HEK293 (cell line): Measurements from ENCODE around the gene DDX42.

ENCODE experiments used
- GLI2 ChIP-seq: fragments of 450-650 bp; formaldehyde crosslinking; IDR thresholded peaks from 2 replicates; pipeline ENCODE4; 2017; ENCODE audit warnings: missing biosample characterization, missing genetic modification characterization, low read depth, borderline replicate concordance
- HOXC10 ChIP-seq: sonication (generic); formaldehyde crosslinking; IDR thresholded peaks from 2 replicates; pipeline ENCODE4 v1.8.1; 2023; ENCODE audit warnings: mild to moderate bottlenecking, missing genetic modification reagents
- KLF1 ChIP-seq: fragments of 450-650 bp; formaldehyde crosslinking; IDR thresholded peaks from 2 replicates; pipeline ENCODE4 v1.5.1; 2016; ENCODE audit warnings: missing biosample characterization, missing genetic modification characterization
- KLF7 ChIP-seq: fragments of 450-650 bp; formaldehyde crosslinking; IDR thresholded peaks from 2 replicates; pipeline ENCODE4 v1.5.1; 2016; ENCODE audit warnings: missing biosample characterization, missing genetic modification characterization, borderline replicate concordance
- KLF8 ChIP-seq: fragments of 450-650 bp; formaldehyde crosslinking; IDR thresholded peaks from 2 replicates; pipeline ENCODE4 v1.5.1; 2016; ENCODE audit warnings: missing biosample characterization, missing genetic modification characterization
- SALL2 ChIP-seq: fragments of 450-650 bp; formaldehyde crosslinking; IDR thresholded peaks from 2 replicates; pipeline ENCODE4 v1.5.0; 2017; ENCODE audit warnings: missing biosample characterization, mild to moderate bottlenecking, missing genetic modification characterization, borderline replicate concordance
- ZBTB1 ChIP-seq: fragments of 450-650 bp; formaldehyde crosslinking; IDR thresholded peaks from 2 replicates; pipeline ENCODE4 v1.5.1; 2016; ENCODE audit warnings: missing biosample characterization, missing genetic modification characterization
- ZBTB7A ChIP-seq: fragments of 450-650 bp; formaldehyde crosslinking; IDR thresholded peaks from 2 replicates; pipeline ENCODE4 v1.5.1; 2016; ENCODE audit warnings: low read depth, missing biosample characterization, missing genetic modification characterization
- ZFP69B ChIP-seq: fragments of 450-650 bp; formaldehyde crosslinking; IDR thresholded peaks from 2 replicates; pipeline ENCODE4 v1.5.1; 2016; ENCODE audit warnings: missing biosample characterization, missing genetic modification characterization
- ZIC2 ChIP-seq: fragments of 450-650 bp; formaldehyde crosslinking; IDR thresholded peaks from 2 replicates; pipeline ENCODE4 v1.5.1; 2016; ENCODE audit warnings: missing biosample characterization, missing genetic modification characterization
- ZNF2 ChIP-seq: fragments of 450-650 bp; formaldehyde crosslinking; IDR thresholded peaks from 2 replicates; pipeline ENCODE4 v1.5.1; 2016; ENCODE audit warnings: missing biosample characterization, missing genetic modification characterization
- ZNF266 ChIP-seq: fragments of 450-650 bp; formaldehyde crosslinking; IDR thresholded peaks from 2 replicates; pipeline ENCODE4 v1.5.1; 2016; ENCODE audit warnings: missing biosample characterization, missing genetic modification characterization, low read depth
- ZNF37A ChIP-seq: fragments of 450-650 bp; IDR thresholded peaks from 2 replicates; pipeline ENCODE4 v1.5.1; 2018; ENCODE audit warnings: missing biosample characterization, missing genetic modification characterization
- ZNF48 ChIP-seq: fragments of 450-650 bp; formaldehyde crosslinking; IDR thresholded peaks from 2 replicates; pipeline ENCODE4 v1.5.1; 2016; ENCODE audit warnings: missing biosample characterization, missing genetic modification characterization
- ZNF530 ChIP-seq: fragments of 450-650 bp; formaldehyde crosslinking; IDR thresholded peaks from 2 replicates; pipeline ENCODE4 v1.5.1; 2016; ENCODE audit warnings: low read depth, missing biosample characterization, missing genetic modification characterization
- ZNF558 ChIP-seq: fragments of 450-650 bp; formaldehyde crosslinking; IDR thresholded peaks from 2 replicates; pipeline ENCODE4 v1.5.1; 2016; ENCODE audit warnings: missing biosample characterization, missing genetic modification characterization
- ZNF626 ChIP-seq: fragments of 450-650 bp; sonication (Bioruptor Pico); formaldehyde crosslinking; IDR thresholded peaks from 2 replicates; pipeline ENCODE4 v1.5.1; 2018; ENCODE audit warnings: missing biosample characterization, missing genetic modification characterization, inconsistent platforms
- ZNF701 ChIP-seq: fragments of 450-650 bp; formaldehyde crosslinking; IDR thresholded peaks from 2 replicates; pipeline ENCODE4 v1.5.1; 2016; ENCODE audit warnings: missing biosample characterization, missing genetic modification characterization
- TF ChIP-seq, protein P1 (sequence below): fragments of 450-650 bp; formaldehyde crosslinking; IDR thresholded peaks from 2 replicates; pipeline ENCODE4 v1.5.1; 2016; ENCODE audit warnings: missing biosample characterization, missing genetic modification characterization
- TF ChIP-seq, protein P2 (sequence below): fragments of 450-650 bp; formaldehyde crosslinking; IDR thresholded peaks from 2 replicates; pipeline ENCODE4 v1.5.1; 2016; ENCODE audit warnings: missing biosample characterization, missing genetic modification characterization
- TF ChIP-seq, protein P3 (sequence below): fragments of 450-650 bp; formaldehyde crosslinking; IDR thresholded peaks from 2 replicates; pipeline ENCODE4 v1.5.0; 2017; ENCODE audit warnings: missing biosample characterization, missing genetic modification characterization, borderline replicate concordance
- TF ChIP-seq, protein P4 (sequence below): fragments of 450-650 bp; formaldehyde crosslinking; IDR thresholded peaks from 2 replicates; pipeline ENCODE4 v1.5.1; 2016; ENCODE audit warnings: missing biosample characterization, missing genetic modification characterization
- TF ChIP-seq, protein P5 (sequence below): fragments of 450-650 bp; formaldehyde crosslinking; IDR thresholded peaks from 2 replicates; pipeline ENCODE4 v1.5.1; 2016; ENCODE audit warnings: missing biosample characterization, missing genetic modification characterization
- TF ChIP-seq, protein P6 (sequence below): sonication (generic); formaldehyde crosslinking; IDR thresholded peaks from 2 replicates; pipeline ENCODE4 v1.8.1; 2022; ENCODE audit warnings: mild to moderate bottlenecking, moderate library complexity, missing genetic modification reagents

DDX42 gene

DNA sequence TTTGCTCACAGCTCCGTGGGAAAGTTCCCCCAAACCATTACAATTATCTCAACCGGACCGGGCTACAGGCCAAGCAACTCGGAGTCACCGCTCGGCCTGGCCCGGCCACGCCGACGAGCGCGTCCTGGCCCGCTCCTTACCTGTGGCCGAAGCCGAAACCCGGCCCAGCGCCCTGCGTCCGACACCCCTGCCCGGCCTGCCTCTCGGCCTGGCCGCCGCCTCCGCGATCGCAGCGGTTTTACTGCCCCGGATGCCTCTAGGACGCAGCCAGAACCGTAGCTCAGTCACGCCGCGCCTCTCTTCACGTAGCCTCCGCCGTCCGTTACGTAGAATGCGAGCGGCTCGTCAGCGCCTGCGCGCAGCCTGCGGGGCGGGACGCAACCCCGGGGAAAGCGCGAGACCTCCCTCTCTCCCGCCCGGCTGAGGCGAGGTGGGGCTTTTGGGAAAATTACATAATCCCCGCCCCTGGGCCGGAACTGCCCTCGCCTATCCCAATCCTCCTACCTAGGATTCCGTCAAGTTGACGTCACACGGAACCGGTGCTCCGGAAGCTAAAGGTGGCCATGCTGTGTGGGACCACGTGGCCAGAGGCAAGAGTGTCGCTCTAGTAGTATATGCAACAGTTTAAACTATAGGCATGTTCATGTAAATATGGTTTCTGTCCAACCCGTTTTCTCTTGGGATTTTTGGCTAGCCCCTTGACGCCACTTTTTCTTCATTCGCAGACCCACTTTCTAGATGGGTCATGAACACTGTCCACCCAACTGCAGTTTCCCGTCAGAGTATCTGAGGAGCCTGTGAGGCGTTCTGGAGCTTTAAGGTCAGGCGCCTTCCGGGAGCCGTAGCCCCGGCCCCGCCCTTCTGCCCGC is 464 bp upstream of the DDX42 start, which contains the start of gene CCDC47 (continued):
- TF ChIP-seq, protein P1, sequence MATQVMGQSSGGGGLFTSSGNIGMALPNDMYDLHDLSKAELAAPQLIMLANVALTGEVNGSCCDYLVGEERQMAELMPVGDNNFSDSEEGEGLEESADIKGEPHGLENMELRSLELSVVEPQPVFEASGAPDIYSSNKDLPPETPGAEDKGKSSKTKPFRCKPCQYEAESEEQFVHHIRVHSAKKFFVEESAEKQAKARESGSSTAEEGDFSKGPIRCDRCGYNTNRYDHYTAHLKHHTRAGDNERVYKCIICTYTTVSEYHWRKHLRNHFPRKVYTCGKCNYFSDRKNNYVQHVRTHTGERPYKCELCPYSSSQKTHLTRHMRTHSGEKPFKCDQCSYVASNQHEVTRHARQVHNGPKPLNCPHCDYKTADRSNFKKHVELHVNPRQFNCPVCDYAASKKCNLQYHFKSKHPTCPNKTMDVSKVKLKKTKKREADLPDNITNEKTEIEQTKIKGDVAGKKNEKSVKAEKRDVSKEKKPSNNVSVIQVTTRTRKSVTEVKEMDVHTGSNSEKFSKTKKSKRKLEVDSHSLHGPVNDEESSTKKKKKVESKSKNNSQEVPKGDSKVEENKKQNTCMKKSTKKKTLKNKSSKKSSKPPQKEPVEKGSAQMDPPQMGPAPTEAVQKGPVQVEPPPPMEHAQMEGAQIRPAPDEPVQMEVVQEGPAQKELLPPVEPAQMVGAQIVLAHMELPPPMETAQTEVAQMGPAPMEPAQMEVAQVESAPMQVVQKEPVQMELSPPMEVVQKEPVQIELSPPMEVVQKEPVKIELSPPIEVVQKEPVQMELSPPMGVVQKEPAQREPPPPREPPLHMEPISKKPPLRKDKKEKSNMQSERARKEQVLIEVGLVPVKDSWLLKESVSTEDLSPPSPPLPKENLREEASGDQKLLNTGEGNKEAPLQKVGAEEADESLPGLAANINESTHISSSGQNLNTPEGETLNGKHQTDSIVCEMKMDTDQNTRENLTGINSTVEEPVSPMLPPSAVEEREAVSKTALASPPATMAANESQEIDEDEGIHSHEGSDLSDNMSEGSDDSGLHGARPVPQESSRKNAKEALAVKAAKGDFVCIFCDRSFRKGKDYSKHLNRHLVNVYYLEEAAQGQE (tag by site-specific recombination) = peak; percentile 56; the same call in 1 of the 2 replicates
- TF ChIP-seq ZNF701 (no peak), KLF1 (peak; percentile 59; the same call in 1 of the 2 replicates), ZFP69B (tag by site-specific recombination) (peak; percentile 91), KLF8 (tag by site-specific recombination) (peak; percentile 97), GLI2 (tag by site-specific recombination) (no peak), ZNF558 (tag by site-specific recombination) (peak; percentile 28; the same call in 1 of the 2 replicates), HOXC10 (CRISPR knock-in tag) (peak; percentile 62; the same call in 1 of the 2 replicates), SALL2 (tag by site-specific recombination) (no peak), ZIC2 (peak; percentile 32; the same call in 1 of the 2 replicates), ZBTB7A (tag by site-specific recombination) (no peak), ZNF37A (no peak), ZNF48 (tag by site-specific recombination) (no peak), ZNF530 (no peak), ZNF626 (tag by site-specific recombination) (no peak), ZBTB1 (tag by site-specific recombination) (no peak), ZNF2 (tag by site-specific recombination) (peak; percentile 91), ZNF266 (no peak), KLF7 (tag by site-specific recombination) (peak; percentile 98)
- TF ChIP-seq, protein P2, sequence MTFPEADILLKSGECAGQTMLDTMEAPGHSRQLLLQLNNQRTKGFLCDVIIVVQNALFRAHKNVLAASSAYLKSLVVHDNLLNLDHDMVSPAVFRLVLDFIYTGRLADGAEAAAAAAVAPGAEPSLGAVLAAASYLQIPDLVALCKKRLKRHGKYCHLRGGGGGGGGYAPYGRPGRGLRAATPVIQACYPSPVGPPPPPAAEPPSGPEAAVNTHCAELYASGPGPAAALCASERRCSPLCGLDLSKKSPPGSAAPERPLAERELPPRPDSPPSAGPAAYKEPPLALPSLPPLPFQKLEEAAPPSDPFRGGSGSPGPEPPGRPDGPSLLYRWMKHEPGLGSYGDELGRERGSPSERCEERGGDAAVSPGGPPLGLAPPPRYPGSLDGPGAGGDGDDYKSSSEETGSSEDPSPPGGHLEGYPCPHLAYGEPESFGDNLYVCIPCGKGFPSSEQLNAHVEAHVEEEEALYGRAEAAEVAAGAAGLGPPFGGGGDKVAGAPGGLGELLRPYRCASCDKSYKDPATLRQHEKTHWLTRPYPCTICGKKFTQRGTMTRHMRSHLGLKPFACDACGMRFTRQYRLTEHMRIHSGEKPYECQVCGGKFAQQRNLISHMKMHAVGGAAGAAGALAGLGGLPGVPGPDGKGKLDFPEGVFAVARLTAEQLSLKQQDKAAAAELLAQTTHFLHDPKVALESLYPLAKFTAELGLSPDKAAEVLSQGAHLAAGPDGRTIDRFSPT (tag by site-specific recombination) = no peak
- TF ChIP-seq, protein P3, sequence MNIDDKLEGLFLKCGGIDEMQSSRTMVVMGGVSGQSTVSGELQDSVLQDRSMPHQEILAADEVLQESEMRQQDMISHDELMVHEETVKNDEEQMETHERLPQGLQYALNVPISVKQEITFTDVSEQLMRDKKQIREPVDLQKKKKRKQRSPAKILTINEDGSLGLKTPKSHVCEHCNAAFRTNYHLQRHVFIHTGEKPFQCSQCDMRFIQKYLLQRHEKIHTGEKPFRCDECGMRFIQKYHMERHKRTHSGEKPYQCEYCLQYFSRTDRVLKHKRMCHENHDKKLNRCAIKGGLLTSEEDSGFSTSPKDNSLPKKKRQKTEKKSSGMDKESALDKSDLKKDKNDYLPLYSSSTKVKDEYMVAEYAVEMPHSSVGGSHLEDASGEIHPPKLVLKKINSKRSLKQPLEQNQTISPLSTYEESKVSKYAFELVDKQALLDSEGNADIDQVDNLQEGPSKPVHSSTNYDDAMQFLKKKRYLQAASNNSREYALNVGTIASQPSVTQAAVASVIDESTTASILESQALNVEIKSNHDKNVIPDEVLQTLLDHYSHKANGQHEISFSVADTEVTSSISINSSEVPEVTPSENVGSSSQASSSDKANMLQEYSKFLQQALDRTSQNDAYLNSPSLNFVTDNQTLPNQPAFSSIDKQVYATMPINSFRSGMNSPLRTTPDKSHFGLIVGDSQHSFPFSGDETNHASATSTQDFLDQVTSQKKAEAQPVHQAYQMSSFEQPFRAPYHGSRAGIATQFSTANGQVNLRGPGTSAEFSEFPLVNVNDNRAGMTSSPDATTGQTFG = no peak
- TF ChIP-seq, protein P4, sequence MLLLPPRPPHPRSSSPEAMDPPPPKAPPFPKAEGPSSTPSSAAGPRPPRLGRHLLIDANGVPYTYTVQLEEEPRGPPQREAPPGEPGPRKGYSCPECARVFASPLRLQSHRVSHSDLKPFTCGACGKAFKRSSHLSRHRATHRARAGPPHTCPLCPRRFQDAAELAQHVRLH = peak; percentile 98
- TF ChIP-seq, protein P5, sequence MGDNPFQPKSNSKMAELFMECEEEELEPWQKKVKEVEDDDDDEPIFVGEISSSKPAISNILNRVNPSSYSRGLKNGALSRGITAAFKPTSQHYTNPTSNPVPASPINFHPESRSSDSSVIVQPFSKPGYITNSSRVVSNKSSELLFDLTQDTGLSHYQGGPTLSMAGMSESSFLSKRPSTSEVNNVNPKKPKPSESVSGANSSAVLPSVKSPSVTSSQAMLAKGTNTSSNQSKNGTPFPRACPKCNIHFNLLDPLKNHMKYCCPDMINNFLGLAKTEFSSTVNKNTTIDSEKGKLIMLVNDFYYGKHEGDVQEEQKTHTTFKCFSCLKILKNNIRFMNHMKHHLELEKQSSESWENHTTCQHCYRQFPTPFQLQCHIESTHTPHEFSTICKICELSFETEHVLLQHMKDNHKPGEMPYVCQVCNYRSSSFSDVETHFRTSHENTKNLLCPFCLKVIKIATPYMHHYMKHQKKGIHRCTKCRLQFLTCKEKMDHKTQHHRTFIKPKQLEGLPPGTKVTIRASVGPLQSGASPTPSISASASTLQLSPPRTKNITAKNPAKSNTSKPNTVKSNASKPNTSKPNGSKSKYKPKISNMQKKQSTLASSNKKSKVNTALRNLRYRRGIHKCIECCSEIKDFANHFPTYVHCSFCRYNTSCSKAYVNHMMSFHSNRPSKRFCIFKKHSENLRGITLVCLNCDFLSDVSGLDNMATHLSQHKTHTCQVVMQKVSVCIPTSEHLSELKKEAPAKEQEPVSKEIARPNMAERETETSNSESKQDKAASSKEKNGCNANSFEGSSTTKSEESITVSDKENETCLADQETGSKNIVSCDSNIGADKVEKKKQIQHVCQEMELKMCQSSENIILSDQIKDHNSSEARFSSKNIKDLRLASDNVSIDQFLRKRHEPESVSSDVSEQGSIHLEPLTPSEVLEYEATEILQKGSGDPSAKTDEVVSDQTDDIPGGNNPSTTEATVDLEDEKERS (tag by site-specific recombination) = no peak
- TF ChIP-seq, protein P6, sequence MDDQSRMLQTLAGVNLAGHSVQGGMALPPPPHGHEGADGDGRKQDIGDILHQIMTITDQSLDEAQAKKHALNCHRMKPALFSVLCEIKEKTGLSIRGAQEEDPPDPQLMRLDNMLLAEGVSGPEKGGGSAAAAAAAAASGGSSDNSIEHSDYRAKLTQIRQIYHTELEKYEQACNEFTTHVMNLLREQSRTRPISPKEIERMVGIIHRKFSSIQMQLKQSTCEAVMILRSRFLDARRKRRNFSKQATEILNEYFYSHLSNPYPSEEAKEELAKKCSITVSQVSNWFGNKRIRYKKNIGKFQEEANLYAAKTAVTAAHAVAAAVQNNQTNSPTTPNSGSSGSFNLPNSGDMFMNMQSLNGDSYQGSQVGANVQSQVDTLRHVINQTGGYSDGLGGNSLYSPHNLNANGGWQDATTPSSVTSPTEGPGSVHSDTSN (CRISPR knock-in tag) = peak; percentile 91
